Loucy (cell line): ENCODE measurements around the gene ADI1.

Experiments used
- H2AFZ ChIP-seq: fragments of 200-600 bp; sonication (generic); 2 replicates; pipeline ENCODE4 v1.6.0; 2016; ENCODE audit warnings: antibody characterized with exemption, mild to moderate bottlenecking, low read length, moderate library complexity
- H3F3A ChIP-seq: fragments of 200-600 bp; 2 replicates; pipeline ENCODE4 v1.6.0; 2016; ENCODE audit warnings: antibody characterized with exemption, low read depth, mild to moderate bottlenecking
- H3K27me3 ChIP-seq: fragments of 200-600 bp; sonication (generic); 2 replicates; pipeline ENCODE4 v1.6.1; 2014; ENCODE audit warnings: low read length, mild to moderate bottlenecking; ENCODE audit not compliant: insufficient read depth, poor library complexity, severe bottlenecking
- H3K36me3 ChIP-seq: fragments of 200-600 bp; sonication (generic); 2 replicates; pipeline ENCODE4 v1.6.1; 2016; ENCODE audit warnings: low read length; ENCODE audit not compliant: insufficient read depth
- H3K4me1 ChIP-seq: fragments of 200-600 bp; sonication (generic); 2 replicates; pipeline ENCODE4 v1.5.1; 2014; ENCODE audit warnings: low read length, mild to moderate bottlenecking; ENCODE audit not compliant: insufficient read depth, poor library complexity, severe bottlenecking
- H3K4me2 ChIP-seq: fragments of 200-600 bp; sonication (generic); 2 replicates; pipeline ENCODE4 v1.6.0; 2014; ENCODE audit warnings: antibody characterized with exemption, low read length, low read depth, mild to moderate bottlenecking; ENCODE audit not compliant: poor library complexity, severe bottlenecking
- H3K4me3 ChIP-seq: fragments of 200-600 bp; sonication (generic); 2 replicates; pipeline ENCODE4 v1.5.1; 2014; ENCODE audit warnings: low read length, mild to moderate bottlenecking, mixed read lengths; ENCODE audit not compliant: poor library complexity, severe bottlenecking
- H3K79me2 ChIP-seq: fragments of 200-600 bp; sonication (generic); 2 replicates; pipeline ENCODE4 v1.6.1; 2014; ENCODE audit warnings: low read length; ENCODE audit not compliant: insufficient read depth
- H3K9ac ChIP-seq: fragments of 200-600 bp; sonication (generic); 2 replicates; pipeline ENCODE4 v1.6.0; 2014; ENCODE audit warnings: mild to moderate bottlenecking, low read depth, low read length, moderate library complexity; ENCODE audit not compliant: poor library complexity, severe bottlenecking
- H3K9me2 ChIP-seq: fragments of 200-600 bp; sonication (generic); replicated peaks from 2 replicates; pipeline ENCODE4 v1.6.1; 2016; ENCODE audit warnings: low read depth, low read length, mixed read lengths
- H3K9me3 ChIP-seq: fragments of 200-600 bp; sonication (generic); 2 replicates; pipeline ENCODE4 v1.6.1; 2014; ENCODE audit warnings: mild to moderate bottlenecking, antibody characterized with exemption, low read length, low read depth; ENCODE audit not compliant: insufficient read depth
- H4K20me1 ChIP-seq: fragments of 200-600 bp; sonication (generic); 2 replicates; pipeline ENCODE4 v1.6.0; 2014; ENCODE audit warnings: antibody characterized with exemption, low read length, mild to moderate bottlenecking; ENCODE audit not compliant: insufficient read depth, poor library complexity, severe bottlenecking
- EZH2phosphoT487 ChIP-seq: fragments of 200-600 bp; IDR thresholded peaks from 2 replicates; pipeline ENCODE4 v1.6.1; 2018; ENCODE audit warnings: antibody characterized with exemption, mild to moderate bottlenecking, moderate library complexity, borderline replicate concordance
- TF ChIP-seq, protein P1 (sequence below): fragments of 200-600 bp; sonication (generic); conservative IDR thresholded peaks from 2 replicates; pipeline ENCODE4 v1.5.1; 2014; ENCODE audit warnings: mild to moderate bottlenecking, antibody characterized with exemption, low read length

ADI1 gene

DNA sequence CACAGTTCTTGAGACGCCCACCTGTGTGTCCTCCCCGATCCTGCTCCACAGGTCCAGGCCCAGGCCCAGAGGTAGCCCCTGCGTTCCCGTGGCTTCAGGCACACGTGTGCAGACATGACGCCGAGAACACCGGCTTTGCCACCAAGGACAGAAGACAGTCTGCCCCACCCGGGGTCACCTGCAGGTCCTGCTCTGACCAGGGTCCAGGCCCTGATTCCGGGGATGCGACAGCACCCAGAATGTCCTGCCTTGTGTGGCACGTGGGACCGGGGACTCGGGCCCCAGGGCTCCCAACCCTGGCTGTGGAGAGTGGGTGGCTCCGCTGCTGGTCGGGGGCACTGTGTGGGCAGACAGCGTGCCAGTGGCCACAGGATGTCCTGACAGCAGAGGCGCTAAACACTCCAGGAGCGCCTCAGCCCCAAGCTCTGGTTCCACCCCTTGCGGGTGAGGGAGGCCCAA, 36.9 kb downstream of the ADI1 start:
- H2AFZ ChIP-seq, result no peak overlapping the region
- H3F3A ChIP-seq, result no peaks in the 10 kb centered on the region
- TF ChIP-seq, protein P1, sequence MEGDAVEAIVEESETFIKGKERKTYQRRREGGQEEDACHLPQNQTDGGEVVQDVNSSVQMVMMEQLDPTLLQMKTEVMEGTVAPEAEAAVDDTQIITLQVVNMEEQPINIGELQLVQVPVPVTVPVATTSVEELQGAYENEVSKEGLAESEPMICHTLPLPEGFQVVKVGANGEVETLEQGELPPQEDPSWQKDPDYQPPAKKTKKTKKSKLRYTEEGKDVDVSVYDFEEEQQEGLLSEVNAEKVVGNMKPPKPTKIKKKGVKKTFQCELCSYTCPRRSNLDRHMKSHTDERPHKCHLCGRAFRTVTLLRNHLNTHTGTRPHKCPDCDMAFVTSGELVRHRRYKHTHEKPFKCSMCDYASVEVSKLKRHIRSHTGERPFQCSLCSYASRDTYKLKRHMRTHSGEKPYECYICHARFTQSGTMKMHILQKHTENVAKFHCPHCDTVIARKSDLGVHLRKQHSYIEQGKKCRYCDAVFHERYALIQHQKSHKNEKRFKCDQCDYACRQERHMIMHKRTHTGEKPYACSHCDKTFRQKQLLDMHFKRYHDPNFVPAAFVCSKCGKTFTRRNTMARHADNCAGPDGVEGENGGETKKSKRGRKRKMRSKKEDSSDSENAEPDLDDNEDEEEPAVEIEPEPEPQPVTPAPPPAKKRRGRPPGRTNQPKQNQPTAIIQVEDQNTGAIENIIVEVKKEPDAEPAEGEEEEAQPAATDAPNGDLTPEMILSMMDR, result no peak
- TF ChIP-seq EZH2phosphoT487, result no peak
- H3K36me3 ChIP-seq, result peaks cover 13% of the 10 kb centered on the region; the same call in 1 of the 2 replicates
- no peaks in the 10 kb centered on the region for H4K20me1 ChIP-seq
- H3K4me2 ChIP-seq, result no peak overlapping the region
- no peaks in the 10 kb centered on the region for H3K4me1 ChIP-seq
- H3K9ac ChIP-seq, result no peak overlapping the region
- no peaks in the 10 kb centered on the region for H3K9me2 ChIP-seq
- no peaks in the 10 kb centered on the region for H3K9me3 ChIP-seq
- no peak overlapping the region for H3K4me3 ChIP-seq
- no peaks in the 10 kb centered on the region for H3K27me3 ChIP-seq
- H3K79me2 ChIP-seq, result no peaks in the 10 kb centered on the region

DNA sequence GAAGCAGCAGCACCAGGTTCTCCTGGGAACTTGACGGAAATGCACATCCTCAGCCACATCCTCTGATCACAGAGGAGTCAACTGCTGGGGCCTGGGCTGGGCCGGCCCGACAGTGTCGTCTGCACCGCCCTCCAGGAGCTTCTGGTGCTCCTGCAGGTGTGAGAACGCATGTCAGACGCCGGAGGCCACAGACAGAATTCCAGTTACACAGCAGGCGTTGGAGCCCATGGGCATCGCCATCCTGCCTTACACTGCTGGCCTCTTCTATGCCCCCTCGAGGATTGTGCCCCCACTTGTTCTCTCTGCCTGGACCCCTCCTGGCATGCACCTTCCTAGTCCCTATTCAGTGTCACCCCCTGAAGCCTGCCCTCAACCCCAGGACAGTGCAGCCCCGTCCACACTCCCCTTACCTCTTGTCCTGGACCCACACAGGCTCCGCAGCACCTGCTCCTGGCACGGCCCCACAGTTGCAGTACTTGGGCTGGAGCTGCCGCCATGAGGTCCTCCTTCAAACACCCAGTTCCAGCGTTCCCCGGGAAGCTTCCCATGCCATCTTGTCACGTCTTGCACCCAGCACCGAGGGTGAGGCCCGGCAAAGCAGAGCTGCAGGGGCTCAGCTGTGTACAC, 37.5 kb downstream of the ADI1 start:
- H3K9me2 ChIP-seq, result no peaks in the 10 kb centered on the region
- no peak overlapping the region for H3K4me3 ChIP-seq
- H3K27me3 ChIP-seq, result no peaks in the 10 kb centered on the region
- H3K9ac ChIP-seq, result no peak overlapping the region
- H3F3A ChIP-seq, result no peaks in the 10 kb centered on the region
- no peak overlapping the region for H3K4me2 ChIP-seq
- H3K9me3 ChIP-seq, result no peaks in the 10 kb centered on the region
- peaks cover 13% of the 10 kb centered on the region; the same call in 1 of the 2 replicates for H3K36me3 ChIP-seq
- no peaks in the 10 kb centered on the region for H3K79me2 ChIP-seq
- H4K20me1 ChIP-seq, result no peaks in the 10 kb centered on the region
- TF ChIP-seq, protein P1, result no peak
- TF ChIP-seq EZH2phosphoT487, result no peak
- no peak overlapping the region for H2AFZ ChIP-seq
- no peaks in the 10 kb centered on the region for H3K4me1 ChIP-seq

DNA sequence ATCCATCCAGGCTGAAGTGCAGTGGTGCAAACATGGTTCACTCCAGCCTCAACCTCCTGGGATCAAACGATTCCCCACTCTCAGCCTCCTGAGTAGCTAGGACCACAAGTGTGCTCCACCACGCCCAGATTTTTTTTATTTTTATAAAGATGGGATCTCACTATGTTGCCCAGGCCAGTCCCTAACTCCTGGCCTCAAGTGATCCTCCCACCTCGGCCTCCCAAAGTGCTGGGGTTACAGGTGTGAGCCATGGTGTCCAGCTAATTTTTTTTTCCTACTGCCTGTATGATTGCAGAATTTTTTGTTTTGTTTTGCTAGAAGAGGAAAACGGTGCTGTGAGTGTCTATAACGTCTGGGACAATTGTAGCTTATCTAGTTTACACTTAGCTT, 38.3 kb downstream of the ADI1 start:
- Histone ChIP-seq H3F3A (no peaks in the 10 kb centered on the region), H3K4me2 (no peak overlapping the region)
- TF ChIP-seq, protein P1, result no peak
- no peak for TF ChIP-seq EZH2phosphoT487

More for the DNA sequence above, 38.3 kb downstream of the ADI1 start:
- Histone ChIP-seq H3K4me3 (no peak overlapping the region), H3K9ac (no peak overlapping the region), H3K36me3 (peaks cover 13% of the 10 kb centered on the region; the same call in 1 of the 2 replicates), H3K79me2 (no peaks in the 10 kb centered on the region), H3K9me2 (no peaks in the 10 kb centered on the region), H4K20me1 (no peaks in the 10 kb centered on the region), H2AFZ (no peak overlapping the region), H3K27me3 (no peaks in the 10 kb centered on the region), H3K9me3 (no peaks in the 10 kb centered on the region), H3K4me1 (no peaks in the 10 kb centered on the region)
